Measurements from ENCODE around the gene PLCL1.

GRCh38 chr2:197883354-197884032, 79.1 kb downstream of the PLCL1 start:
- TF ChIP-seq POLR2A (IDR thresholded peaks at IDR 0.05; ENCODE audit: low read depth, low read length) (no peak), EZH2 (IDR thresholded peaks at IDR 0.05; ENCODE audit: borderline replicate concordance, low read depth, low read length, severe bottlenecking) (no peak)
